ENCODE measurements around the gene NHEJ1.

NHEJ1 gene

DNA sequence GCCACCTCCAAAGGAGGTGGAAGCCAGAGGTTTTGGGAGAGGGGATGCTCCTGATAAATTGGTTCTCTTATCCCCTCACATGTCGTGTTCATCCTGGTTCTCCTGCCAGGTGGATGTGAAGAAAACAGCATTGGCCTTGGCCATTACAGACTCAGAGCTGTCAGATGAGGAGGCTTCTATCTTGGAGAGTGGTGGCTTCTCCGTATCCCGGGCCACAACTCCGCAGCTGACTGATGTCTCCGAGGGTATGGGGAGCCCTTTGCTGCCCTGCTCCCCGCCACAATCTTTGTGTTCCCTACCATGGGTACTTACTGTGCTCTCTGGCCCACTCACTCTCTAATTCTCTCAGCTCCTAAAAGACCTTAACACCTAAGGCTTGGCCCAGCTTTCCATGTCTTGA, 20.9 kb upstream of the NHEJ1 start:
- Histone ChIP-seq H3K9ac (ENCODE audit: low read length in 5 of 5) (no peak overlapping the region), H3K36me3 (ENCODE audit: control insufficient read depth in 5 of 5, insufficient read depth in 5 of 5, low read length in 5 of 5) (peaks cover 12 to 58% (median 54%) of the 10 kb centered on the region in 5 donors), H3K27me3 (ENCODE audit: control insufficient read depth in 5 of 5, insufficient read depth in 4 of 5, low read length in 5 of 5) (no peaks in the 10 kb centered on the region), H3K9me3 (ENCODE audit: control insufficient read depth in 5 of 5, low read length in 5 of 5) (no peaks in the 10 kb centered on the region), H3K4me3 (ENCODE audit: low read depth in 1 of 5, low read length in 5 of 5) (no peak overlapping the region), H3K27ac (ENCODE audit: low read depth, low read length) (no peak overlapping the region), H3K4me1 (ENCODE audit: control insufficient read depth in 5 of 5, insufficient read depth in 5 of 5, low read length in 5 of 5) (peaks cover 2 to 32% (median 26%) of the 10 kb centered on the region in 5 donors)

- H3K4me1 ChIP-seq (ENCODE audit: control insufficient read depth in 5 of 5, insufficient read depth in 5 of 5, low read length in 5 of 5): peaks cover 2 to 36% (median 32%) of the 10 kb centered on the region in 5 donors
- no peak overlapping the region for H3K4me3 ChIP-seq (ENCODE audit: low read depth in 1 of 5, low read length in 5 of 5)
- H3K9me3 ChIP-seq (ENCODE audit: control insufficient read depth in 5 of 5, low read length in 5 of 5): no peaks in the 10 kb centered on the region
- no peak overlapping the region for H3K9ac ChIP-seq (ENCODE audit: low read length in 5 of 5)
- H3K27ac ChIP-seq (ENCODE audit: low read depth, low read length): no peak overlapping the region
- peaks cover 12 to 58% (median 54%) of the 10 kb centered on the region in 5 donors for H3K36me3 ChIP-seq (ENCODE audit: control insufficient read depth in 5 of 5, insufficient read depth in 5 of 5, low read length in 5 of 5)
- H3K27me3 ChIP-seq (ENCODE audit: control insufficient read depth in 5 of 5, insufficient read depth in 4 of 5, low read length in 5 of 5): no peaks in the 10 kb centered on the region
Observed at GRCh38 chr2:219180961-219181360, 20.3 kb upstream of the NHEJ1 start.

DNA sequence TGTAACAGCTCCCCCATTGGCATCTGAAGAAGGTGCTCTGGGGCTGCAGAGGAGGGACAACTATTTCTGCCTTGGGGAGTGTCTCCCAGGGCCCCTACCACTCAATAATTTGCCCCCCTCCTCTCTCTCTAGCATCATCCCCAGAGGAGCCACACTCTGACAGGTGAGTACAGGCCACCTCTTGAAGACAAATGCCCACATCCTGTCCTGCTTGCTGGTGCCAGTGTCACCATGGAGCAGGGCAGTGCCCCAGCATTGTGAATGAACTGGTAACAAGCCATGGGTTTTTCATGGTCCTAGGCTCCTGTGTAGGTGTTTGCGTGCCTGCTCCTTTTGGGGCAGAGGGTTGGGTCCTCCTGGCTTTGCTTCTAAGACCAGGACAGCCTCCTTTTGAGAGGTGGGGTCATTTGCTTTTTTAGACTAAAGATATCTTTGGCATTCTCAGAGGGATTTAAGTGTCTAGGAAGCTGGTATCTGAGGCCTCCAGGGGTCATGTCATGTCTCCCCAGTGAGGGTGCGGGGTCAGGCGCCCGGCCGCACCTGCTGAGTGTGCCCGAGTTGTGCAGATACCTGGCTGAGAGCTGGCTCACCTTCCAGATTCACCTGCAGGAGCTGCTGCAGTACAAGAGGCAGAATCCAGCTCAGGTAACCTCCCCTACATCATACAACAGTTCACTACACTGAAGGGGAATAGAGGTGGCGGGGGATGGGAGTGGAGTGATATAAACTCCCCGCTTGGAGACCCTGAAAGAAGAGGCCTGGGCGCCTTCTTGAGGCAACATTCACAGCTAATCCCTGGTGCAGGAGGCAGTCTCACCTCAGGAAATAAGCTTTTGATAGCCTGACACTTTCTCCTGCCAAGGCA, 19.2 kb upstream of the NHEJ1 start:
- Histone ChIP-seq H3K9ac (ENCODE audit: low read length in 5 of 5) (peak overlapping the region in 3 of 5 donors; percentile 9 to 89 (median 28)), H3K36me3 (ENCODE audit: control insufficient read depth in 5 of 5, insufficient read depth in 5 of 5, low read length in 5 of 5) (peaks cover 12 to 54% (median 52%) of the 10 kb centered on the region in 5 donors), H3K9me3 (ENCODE audit: control insufficient read depth in 5 of 5, low read length in 5 of 5) (no peaks in the 10 kb centered on the region), H3K4me1 (ENCODE audit: control insufficient read depth in 5 of 5, insufficient read depth in 5 of 5, low read length in 5 of 5) (peaks cover 2 to 45% (median 38%) of the 10 kb centered on the region in 5 donors), H3K4me3 (ENCODE audit: low read depth in 1 of 5, low read length in 5 of 5) (no peak overlapping the region), H3K27ac (ENCODE audit: low read depth, low read length) (no peak overlapping the region), H3K27me3 (ENCODE audit: control insufficient read depth in 5 of 5, insufficient read depth in 4 of 5, low read length in 5 of 5) (no peaks in the 10 kb centered on the region)

- Histone ChIP-seq H3K4me3 (ENCODE audit: low read depth in 1 of 5, low read length in 5 of 5) (peak overlapping the region; percentile 67 to 97 (median 86)), H3K4me1 (ENCODE audit: control insufficient read depth in 5 of 5, insufficient read depth in 5 of 5, low read length in 5 of 5) (peaks cover 2 to 49% (median 38%) of the 10 kb centered on the region in 5 donors), H3K9ac (ENCODE audit: low read length in 5 of 5) (peak overlapping the region; percentile 41 to 89 (median 88)), H3K27me3 (ENCODE audit: control insufficient read depth in 5 of 5, insufficient read depth in 4 of 5, low read length in 5 of 5) (no peaks in the 10 kb centered on the region), H3K27ac (ENCODE audit: low read depth, low read length) (peak overlapping the region; percentile 93), H3K36me3 (ENCODE audit: control insufficient read depth in 5 of 5, insufficient read depth in 5 of 5, low read length in 5 of 5) (peaks cover 2 to 57% (median 56%) of the 10 kb centered on the region in 5 donors), H3K9me3 (ENCODE audit: control insufficient read depth in 5 of 5, low read length in 5 of 5) (no peaks in the 10 kb centered on the region)
Observed at GRCh38 chr2:219178377-219179175, 18.0 kb upstream of the NHEJ1 start.

GRCh38 chr2:219177552-219178376, 17.1 kb upstream of the NHEJ1 start, which contains the start of gene RETREG2:
TSS of gene RETREG2 (plus strand) at chr2:219178275. CDS start at chr2:219178353, 78 bp downstream.
- Histone ChIP-seq H3K4me3 (ENCODE audit: low read depth in 1 of 5, low read length in 5 of 5) (peak within 1 kb of the TSS; percentile 78 to 97 (median 86)), H3K36me3 (ENCODE audit: control insufficient read depth in 5 of 5, insufficient read depth in 5 of 5, low read length in 5 of 5) (peaks cover 0 to 57% (median 56%) of the 10 kb centered on the region in 5 donors), H3K27ac (ENCODE audit: low read depth, low read length) (peak within 1 kb of the TSS; percentile 93), H3K27me3 (ENCODE audit: control insufficient read depth in 5 of 5, insufficient read depth in 4 of 5, low read length in 5 of 5) (no peaks in the 10 kb centered on the region), H3K9ac (ENCODE audit: low read length in 5 of 5) (peak within 1 kb of the TSS; percentile 89 to 92 (median 91)), H3K9me3 (ENCODE audit: control insufficient read depth in 5 of 5, low read length in 5 of 5) (no peaks in the 10 kb centered on the region), H3K4me1 (ENCODE audit: control insufficient read depth in 5 of 5, insufficient read depth in 5 of 5, low read length in 5 of 5) (peaks cover 2 to 47% (median 38%) of the 10 kb centered on the region in 5 donors)

- no peaks in the 10 kb centered on the region for H3K27me3 ChIP-seq (ENCODE audit: control insufficient read depth in 5 of 5, insufficient read depth in 4 of 5, low read length in 5 of 5)
- H3K4me3 ChIP-seq (ENCODE audit: low read depth in 1 of 5, low read length in 5 of 5): peak within 1 kb of the TSS; percentile 78 to 93 (median 84)
- no peaks in the 10 kb centered on the region for H3K9me3 ChIP-seq (ENCODE audit: control insufficient read depth in 5 of 5, low read length in 5 of 5)
- peak within 1 kb of the TSS; percentile 93 for H3K27ac ChIP-seq (ENCODE audit: low read depth, low read length)
- peaks cover 0 to 56% (median 55%) of the 10 kb centered on the region in 5 donors for H3K36me3 ChIP-seq (ENCODE audit: control insufficient read depth in 5 of 5, insufficient read depth in 5 of 5, low read length in 5 of 5)
- H3K9ac ChIP-seq (ENCODE audit: low read length in 5 of 5): peak within 1 kb of the TSS; percentile 88 to 92 (median 91)
- H3K4me1 ChIP-seq (ENCODE audit: control insufficient read depth in 5 of 5, insufficient read depth in 5 of 5, low read length in 5 of 5): peaks cover 2 to 47% (median 31%) of the 10 kb centered on the region in 5 donors
Observed at GRCh38 chr2:219176818-219177551, 16.4 kb upstream of the NHEJ1 start, which contains the start of gene CNPPD1. TSS of gene CNPPD1 (minus strand) at chr2:219176925. CDS start at chr2:219176828, 97 bp downstream.

GRCh38 chr2:219175928-219176817, 15.6 kb upstream of the NHEJ1 start:
- no peaks in the 10 kb centered on the region for H3K9me3 ChIP-seq (ENCODE audit: control insufficient read depth in 5 of 5, low read length in 5 of 5)
- peak overlapping the region; percentile 75 to 92 (median 89) for H3K9ac ChIP-seq (ENCODE audit: low read length in 5 of 5)
- no peaks in the 10 kb centered on the region for H3K27me3 ChIP-seq (ENCODE audit: control insufficient read depth in 5 of 5, insufficient read depth in 4 of 5, low read length in 5 of 5)
- peak overlapping the region; percentile 93 for H3K27ac ChIP-seq (ENCODE audit: low read depth, low read length)
- H3K4me3 ChIP-seq (ENCODE audit: low read depth in 1 of 5, low read length in 5 of 5): peak overlapping the region; percentile 78 to 93 (median 84)
- peaks cover 0 to 55% (median 48%) of the 10 kb centered on the region in 5 donors for H3K36me3 ChIP-seq (ENCODE audit: control insufficient read depth in 5 of 5, insufficient read depth in 5 of 5, low read length in 5 of 5)
- H3K4me1 ChIP-seq (ENCODE audit: control insufficient read depth in 5 of 5, insufficient read depth in 5 of 5, low read length in 5 of 5): peaks cover 5 to 52% (median 36%) of the 10 kb centered on the region in 5 donors

DNA sequence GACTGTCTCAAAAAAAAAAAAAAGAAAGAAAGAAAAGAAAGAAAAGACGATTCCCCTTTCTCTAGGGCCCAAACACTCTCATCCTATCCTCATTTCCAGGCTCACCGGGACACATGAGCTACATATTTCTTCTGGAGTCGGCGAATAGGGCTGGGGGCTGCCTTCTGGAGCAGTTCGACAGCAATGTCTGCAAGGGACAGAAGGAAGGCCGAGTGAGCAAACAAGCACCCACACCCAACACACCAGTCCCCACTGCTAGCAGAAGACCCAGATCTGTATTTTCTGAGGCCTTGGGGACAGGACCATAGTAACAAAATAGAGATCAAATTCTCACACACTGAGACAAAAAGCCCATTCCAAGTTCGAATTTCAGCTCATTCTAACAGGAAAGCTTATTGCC, 14.9 kb upstream of the NHEJ1 start:
- Histone ChIP-seq H3K27ac (ENCODE audit: low read depth, low read length) (peak overlapping the region; percentile 93), H3K4me3 (ENCODE audit: low read depth in 1 of 5, low read length in 5 of 5) (peak overlapping the region in 2 of 5 donors; percentile 84 to 93), H3K36me3 (ENCODE audit: control insufficient read depth in 5 of 5, insufficient read depth in 5 of 5, low read length in 5 of 5) (peaks cover 0 to 48% (median 41%) of the 10 kb centered on the region in 5 donors), H3K9me3 (ENCODE audit: control insufficient read depth in 5 of 5, low read length in 5 of 5) (no peaks in the 10 kb centered on the region), H3K9ac (ENCODE audit: low read length in 5 of 5) (peak overlapping the region in 4 of 5 donors; percentile 75 to 92 (median 90)), H3K27me3 (ENCODE audit: control insufficient read depth in 5 of 5, insufficient read depth in 4 of 5, low read length in 5 of 5) (no peaks in the 10 kb centered on the region), H3K4me1 (ENCODE audit: control insufficient read depth in 5 of 5, insufficient read depth in 5 of 5, low read length in 5 of 5) (peaks cover 5 to 56% (median 36%) of the 10 kb centered on the region in 5 donors)
